ENCODE results near the gene TSPAN2.

- TF ChIP-seq CTCF (IDR thresholded peaks at IDR 0.05) (no peak), POLR2A (IDR thresholded peaks at IDR 0.05) (no peak), POLR2AphosphoS5 (IDR thresholded peaks at IDR 0.05) (peak; percentile 88)
Observed at GRCh38 chr1:115056395-115056798, 32.9 kb downstream of the TSPAN2 start.

All from gastroesophageal sphincter (tissue), 3 donors.